ENCODE results near the gene SELENOH. TPM values are rescaled to one million over a fixed set of nuclear protein-coding genes. Genes with fewer than 3 reads are reported as not detected.

The SELENOH gene
- total RNA-seq, 1 donor from 2014 or later: 78.8 TPM

DNA sequence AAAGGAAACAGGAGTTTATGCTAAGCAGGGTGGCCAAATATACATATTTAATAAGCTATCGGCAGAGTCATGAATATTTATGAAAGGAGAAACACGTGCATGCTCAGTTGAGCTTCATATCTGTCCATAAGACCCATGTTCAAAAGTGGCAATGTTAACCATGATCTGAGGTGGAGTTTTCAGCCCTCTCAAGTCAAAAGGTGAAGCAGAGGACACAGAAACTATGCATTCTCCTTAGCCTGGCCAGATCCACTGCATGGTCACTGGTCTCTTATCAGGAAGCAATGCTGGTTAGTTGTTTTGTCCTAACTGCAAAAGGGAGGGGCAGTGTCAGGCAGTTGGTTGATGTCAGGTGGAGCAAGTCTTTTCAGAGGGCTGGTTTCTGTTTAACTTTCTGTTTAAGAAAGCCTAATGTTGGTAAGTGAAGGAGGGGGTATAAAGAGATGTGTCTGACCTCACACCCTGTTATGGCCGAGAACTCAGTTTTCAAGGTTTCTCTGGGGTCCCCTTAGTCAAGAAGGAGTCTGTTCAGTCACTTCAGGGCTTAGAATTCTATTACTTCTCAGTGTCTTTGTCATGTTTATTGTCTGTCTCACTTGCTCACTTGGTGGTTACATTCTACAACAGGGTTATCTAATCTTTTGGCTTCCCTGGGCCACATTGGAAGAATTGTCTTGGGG lies 5.5 kb upstream of the SELENOH start:
- no peak for DNase-seq
- H3K27me3 ChIP-seq (ENCODE audit: low read depth): no peaks in the 10 kb centered on the region
- H3K4me1 ChIP-seq: peaks cover 30% of the 10 kb centered on the region
- H3K4me3 ChIP-seq: no peak overlapping the region
- peak overlapping the region; percentile 72 for H3K27ac ChIP-seq (replicated peaks)
- TF ChIP-seq, protein P1, sequence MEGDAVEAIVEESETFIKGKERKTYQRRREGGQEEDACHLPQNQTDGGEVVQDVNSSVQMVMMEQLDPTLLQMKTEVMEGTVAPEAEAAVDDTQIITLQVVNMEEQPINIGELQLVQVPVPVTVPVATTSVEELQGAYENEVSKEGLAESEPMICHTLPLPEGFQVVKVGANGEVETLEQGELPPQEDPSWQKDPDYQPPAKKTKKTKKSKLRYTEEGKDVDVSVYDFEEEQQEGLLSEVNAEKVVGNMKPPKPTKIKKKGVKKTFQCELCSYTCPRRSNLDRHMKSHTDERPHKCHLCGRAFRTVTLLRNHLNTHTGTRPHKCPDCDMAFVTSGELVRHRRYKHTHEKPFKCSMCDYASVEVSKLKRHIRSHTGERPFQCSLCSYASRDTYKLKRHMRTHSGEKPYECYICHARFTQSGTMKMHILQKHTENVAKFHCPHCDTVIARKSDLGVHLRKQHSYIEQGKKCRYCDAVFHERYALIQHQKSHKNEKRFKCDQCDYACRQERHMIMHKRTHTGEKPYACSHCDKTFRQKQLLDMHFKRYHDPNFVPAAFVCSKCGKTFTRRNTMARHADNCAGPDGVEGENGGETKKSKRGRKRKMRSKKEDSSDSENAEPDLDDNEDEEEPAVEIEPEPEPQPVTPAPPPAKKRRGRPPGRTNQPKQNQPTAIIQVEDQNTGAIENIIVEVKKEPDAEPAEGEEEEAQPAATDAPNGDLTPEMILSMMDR (IDR thresholded peaks at IDR 0.05; ENCODE audit: borderline replicate concordance): no peak
- intact Hi-C loops (cut with micrococcal nuclease): no loop called here
- peaks cover 44% of the 10 kb centered on the region for H3K36me3 ChIP-seq
- H3K9me3 ChIP-seq (replicated peaks): no peaks in the 10 kb centered on the region

DNA sequence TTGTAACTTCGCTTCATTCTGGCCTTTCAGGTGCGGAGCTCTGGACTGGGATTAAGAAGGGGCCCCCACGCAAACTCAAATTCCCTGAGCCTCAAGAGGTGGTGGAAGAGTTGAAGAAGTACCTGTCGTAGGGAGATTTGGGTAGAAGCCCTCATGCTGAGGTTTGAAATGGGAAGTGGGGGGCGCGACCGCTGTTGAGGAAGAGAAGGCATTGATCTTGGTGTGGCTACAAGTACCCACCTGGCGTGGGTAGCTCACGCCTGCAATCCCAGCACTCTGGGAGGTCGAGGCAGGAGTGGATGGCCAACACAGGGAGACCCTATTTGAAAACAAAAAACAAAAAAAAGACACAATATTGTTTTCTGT lies 779 bp downstream of the SELENOH start:
- peak overlapping the region; percentile 91 for H3K27ac ChIP-seq (replicated peaks)
- H3K27me3 ChIP-seq (ENCODE audit: low read depth): no peaks in the 10 kb centered on the region
- intact Hi-C loops (cut with micrococcal nuclease): loop anchor here (5.0 kb wide), 1 partner anchor 60 kb away; no protein-coding TSS in a partner anchor
- peaks cover 53% of the 10 kb centered on the region for H3K4me1 ChIP-seq
- H3K36me3 ChIP-seq: peaks cover 73% of the 10 kb centered on the region
- no peaks in the 10 kb centered on the region for H3K9me3 ChIP-seq (replicated peaks)
- TF ChIP-seq, protein P1 (IDR thresholded peaks at IDR 0.05; ENCODE audit: borderline replicate concordance): no peak
- peak overlapping the region; percentile 76 for H3K4me3 ChIP-seq
- DNase-seq: no peak

DNA sequence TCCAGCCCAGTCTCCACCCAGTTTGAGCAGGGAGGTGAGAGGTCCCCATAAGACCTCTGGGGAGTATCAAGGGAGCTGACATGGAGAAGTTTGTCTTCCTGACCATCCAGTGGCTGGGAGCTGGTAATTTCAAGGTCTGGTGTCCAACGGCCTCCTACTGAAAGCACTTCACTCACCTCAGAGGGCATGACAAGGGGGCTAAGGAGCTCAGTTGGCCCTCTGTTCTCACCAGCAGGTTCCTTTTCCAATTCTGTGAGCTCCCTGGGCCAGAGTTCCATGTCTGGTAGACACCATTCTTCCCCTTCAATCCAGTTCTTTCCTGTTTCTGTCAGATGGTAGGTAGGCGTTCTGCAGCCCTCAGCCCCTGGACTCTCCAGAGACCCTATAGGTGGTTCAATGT lies 3.1 kb downstream of the SELENOH start:
- peaks cover 53% of the 10 kb centered on the region for H3K36me3 ChIP-seq
- intact Hi-C loops (cut with micrococcal nuclease): loop anchor here (5.0 kb wide), 1 partner anchor 58 kb away; no protein-coding TSS in a partner anchor
- no peak for DNase-seq

DNA sequence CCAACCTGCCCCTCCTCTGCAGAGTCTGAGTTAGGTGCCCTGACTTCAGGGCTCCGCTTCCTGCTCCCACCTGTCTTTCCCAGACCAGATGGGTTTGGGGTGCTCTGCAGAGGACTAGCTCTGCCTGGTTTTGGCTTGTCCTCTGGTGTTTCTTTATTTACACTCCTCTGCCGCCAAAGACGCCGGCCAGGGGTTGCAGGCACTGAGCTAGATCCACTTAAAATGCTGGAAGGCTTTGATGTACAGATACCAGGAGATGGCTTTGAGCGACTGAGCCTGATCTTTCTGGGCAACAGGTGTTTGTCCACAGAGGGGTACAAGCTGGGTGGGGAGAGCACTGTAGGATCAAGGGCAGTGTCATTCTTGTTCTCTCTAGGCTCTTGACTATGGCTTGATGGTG lies 3.9 kb downstream of the SELENOH start:
- Histone ChIP-seq H3K36me3 (peaks cover 44% of the 10 kb centered on the region), H3K9me3 (replicated peaks) (no peaks in the 10 kb centered on the region), H3K27ac (replicated peaks) (peak overlapping the region; percentile 14), H3K4me3 (no peak overlapping the region), H3K4me1 (peaks cover 52% of the 10 kb centered on the region), H3K27me3 (ENCODE audit: low read depth) (no peaks in the 10 kb centered on the region)
- TF ChIP-seq, protein P1 (IDR thresholded peaks at IDR 0.05; ENCODE audit: borderline replicate concordance): no peak
- no peak for DNase-seq
- intact Hi-C loops (cut with micrococcal nuclease): no loop called here

More for the DNA sequence above, 3.1 kb downstream of the SELENOH start:
- Histone ChIP-seq H3K4me3 (no peak overlapping the region), H3K9me3 (replicated peaks) (no peaks in the 10 kb centered on the region), H3K4me1 (peaks cover 53% of the 10 kb centered on the region), H3K27me3 (ENCODE audit: low read depth) (no peaks in the 10 kb centered on the region), H3K27ac (replicated peaks) (no peak overlapping the region)
- TF ChIP-seq, protein P1 (IDR thresholded peaks at IDR 0.05; ENCODE audit: borderline replicate concordance): no peak

DNA sequence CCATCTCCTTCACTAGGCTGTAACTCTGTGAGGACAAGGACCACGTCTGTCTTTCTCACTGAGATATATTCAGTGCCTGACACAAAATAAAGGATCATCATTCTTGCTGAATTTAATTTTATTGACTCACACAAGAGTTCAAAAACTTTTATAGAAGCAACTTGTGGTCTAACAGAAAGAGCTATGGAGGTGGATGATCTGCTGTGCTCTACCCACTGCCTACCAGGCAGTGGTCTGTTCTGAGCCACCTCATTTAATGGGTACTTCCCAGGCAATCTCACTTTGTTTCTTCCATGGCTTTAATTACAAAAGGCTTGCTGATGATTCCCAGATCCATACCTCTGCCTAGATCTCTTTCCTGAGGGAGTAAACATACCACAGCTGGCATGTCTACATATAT lies 5.6 kb downstream of the SELENOH start:
- TF ChIP-seq, protein P1 (IDR thresholded peaks at IDR 0.05; ENCODE audit: borderline replicate concordance): no peak
- Histone ChIP-seq H3K27ac (replicated peaks) (no peak overlapping the region), H3K9me3 (replicated peaks) (no peaks in the 10 kb centered on the region), H3K27me3 (ENCODE audit: low read depth) (no peaks in the 10 kb centered on the region), H3K36me3 (peaks cover 43% of the 10 kb centered on the region), H3K4me3 (no peak overlapping the region), H3K4me1 (peaks cover 38% of the 10 kb centered on the region)
- intact Hi-C loops (cut with micrococcal nuclease): no loop called here
- no peak for DNase-seq

Measured in left ventricle myocardium inferior (tissue), 1 donor.